ENCODE results near the gene REPIN1.

REPIN1 gene

GRCh38 chr7:150401861-150402631 is 33.4 kb downstream of the REPIN1 start:
- no peak overlapping the region for H3K4me3 ChIP-seq (replicated peaks; ENCODE audit: low read depth, low read length)
- TF ChIP-seq CTCF (IDR thresholded peaks at IDR 0.05; ENCODE audit: low read length, missing control alignments), result no peak
- DNase-seq (ENCODE audit: low read depth), result no peak

DNA sequence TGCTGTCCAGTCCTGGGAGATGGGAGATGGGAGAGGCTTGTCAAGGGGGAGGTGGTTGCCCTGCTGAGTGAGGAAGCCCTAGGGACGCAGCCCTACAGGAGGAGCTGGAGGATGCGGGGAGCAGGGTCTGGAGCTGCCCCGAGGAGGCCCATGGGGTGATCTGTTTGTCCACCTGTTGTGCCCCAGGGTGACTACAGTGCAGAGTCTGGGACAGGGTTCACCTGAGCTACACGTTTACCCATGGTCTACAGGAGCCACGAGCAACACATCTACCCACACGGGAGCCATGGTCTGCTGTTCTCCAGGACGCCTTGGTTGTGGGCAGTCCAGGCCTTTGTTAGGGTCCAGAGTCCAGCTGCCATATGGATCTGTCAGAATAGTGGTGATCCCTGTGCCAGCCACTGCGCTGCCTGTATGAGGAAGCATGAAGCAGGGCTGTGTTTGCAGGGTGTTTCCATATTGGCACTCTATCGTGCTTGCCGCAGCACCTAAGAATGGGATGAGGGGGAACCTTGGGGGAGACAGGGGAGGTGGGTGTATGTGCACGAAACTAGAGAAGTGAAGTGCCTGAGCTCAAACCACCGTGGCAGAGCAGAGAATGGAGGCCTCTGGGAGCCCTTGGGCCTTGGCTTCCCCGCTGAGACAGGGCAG is 34.2 kb downstream of the REPIN1 start:
- H3K4me3 ChIP-seq (replicated peaks; ENCODE audit: low read depth, low read length), result no peak overlapping the region
- DNase-seq (ENCODE audit: low read depth), result no peak

DNA sequence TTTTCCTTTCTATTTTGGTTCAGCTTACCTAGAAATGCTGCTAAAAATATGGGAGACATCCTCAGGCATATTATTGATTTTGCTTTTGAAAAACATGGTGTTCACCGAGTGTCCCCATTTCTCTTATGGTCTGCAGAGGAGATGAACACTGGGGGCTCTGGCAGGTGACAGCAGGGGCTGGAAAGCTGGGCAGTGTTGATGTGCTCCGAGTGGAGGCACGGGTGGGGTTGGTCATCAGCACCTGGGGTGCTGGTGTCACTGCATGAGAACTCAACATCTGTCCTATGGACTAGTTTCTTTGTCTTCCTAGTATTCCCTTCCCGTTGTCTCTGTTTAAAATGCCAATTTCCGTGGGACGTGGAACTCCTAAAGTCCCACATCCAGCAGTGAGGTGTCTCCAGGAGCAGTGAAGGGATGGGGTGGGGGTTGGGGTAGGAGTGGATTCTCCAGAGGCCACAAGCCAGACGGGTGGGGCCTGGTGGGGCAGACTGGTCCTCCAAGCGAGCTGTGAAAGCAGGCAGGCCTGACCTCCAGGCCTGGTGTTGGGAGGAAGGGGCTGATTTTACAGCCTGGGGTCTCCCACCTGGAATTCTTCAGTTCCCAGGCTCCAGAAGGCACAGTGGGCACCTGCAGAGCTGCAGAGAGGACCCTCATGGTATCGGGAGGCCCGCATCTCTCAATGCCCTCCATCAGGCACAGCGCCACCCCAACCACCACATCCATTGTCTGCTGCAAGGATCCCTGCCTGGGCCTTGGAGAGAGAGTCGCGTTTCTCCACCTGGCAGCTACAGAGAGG is 35.0 kb downstream of the REPIN1 start:
- H3K4me3 ChIP-seq (replicated peaks; ENCODE audit: low read depth, low read length), result no peak overlapping the region
- no peak for TF ChIP-seq CTCF (IDR thresholded peaks at IDR 0.05; ENCODE audit: low read length, missing control alignments)
- DNase-seq (ENCODE audit: low read depth), result no peak

More for the DNA sequence above, 34.2 kb downstream of the REPIN1 start:
- TF ChIP-seq CTCF (IDR thresholded peaks at IDR 0.05; ENCODE audit: low read length, missing control alignments), result no peak

DNA sequence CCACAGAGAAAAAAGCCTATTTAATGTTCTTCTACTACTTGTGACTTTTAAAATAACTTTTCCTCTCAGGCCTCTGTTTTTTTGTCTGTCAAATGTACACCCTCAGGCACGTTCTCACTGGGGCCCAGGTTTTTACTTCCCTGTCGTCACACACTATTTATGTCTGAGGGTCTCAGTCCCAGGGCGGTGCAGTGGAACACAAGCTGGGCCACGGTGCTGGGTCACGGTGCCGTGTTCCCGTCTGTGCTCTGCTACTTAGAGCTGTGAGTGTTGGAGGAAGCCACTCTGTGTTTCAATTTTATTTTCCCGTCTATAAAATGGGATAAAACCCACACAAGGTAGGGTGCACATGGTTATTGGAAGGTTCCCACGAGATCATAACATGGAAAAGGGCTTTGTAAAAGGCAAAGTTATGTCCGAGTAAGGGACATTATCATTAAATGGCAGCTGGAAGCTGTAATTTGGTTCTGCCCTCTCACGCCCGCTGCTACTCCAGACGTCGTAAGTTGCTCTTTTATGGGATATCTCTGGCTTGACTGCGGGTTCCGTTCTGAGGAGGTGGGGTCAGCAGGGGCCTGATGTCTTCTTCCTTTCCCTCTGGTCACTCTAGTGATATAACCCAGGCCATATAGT is 35.7 kb downstream of the REPIN1 start:
- DNase-seq (ENCODE audit: low read depth), result peak; percentile 16
- H3K4me3 ChIP-seq (replicated peaks; ENCODE audit: low read depth, low read length), result peak overlapping the region; percentile 75
- no peak for TF ChIP-seq CTCF (IDR thresholded peaks at IDR 0.05; ENCODE audit: low read length, missing control alignments)

GRCh38 chr7:150404805-150405583 is 36.4 kb downstream of the REPIN1 start:
- TF ChIP-seq CTCF (IDR thresholded peaks at IDR 0.05; ENCODE audit: low read length, missing control alignments), result no peak
- H3K4me3 ChIP-seq (replicated peaks; ENCODE audit: low read depth, low read length), result peak overlapping the region; percentile 75
- peak; percentile 91 for DNase-seq (ENCODE audit: low read depth)

Measured in fibroblast of pulmonary artery (primary cell).